Parietal lobe (tissue), 1 donor: ENCODE results near the gene ATP6V1G3. TPM values are rescaled to one million over a fixed set of nuclear protein-coding genes. Genes with fewer than 3 reads are reported as not detected.

ENCODE experiments used
- total RNA-seq: library from RNA; depleted of rRNA; stranded (reverse); fragments of >200 nt; gene quantifications from one replicate; pipeline ENCODE4 v1.2.3, GENCODE V29; 2014

ATP6V1G3 gene
- total RNA-seq: not detected

GRCh38 chr1:198540580-198540979, at the start of gene ATP6V1G3:
ATP6V1G3 (minus strand) TSS chr1:198540680; CDS start chr1:198540650, 30 bp downstream.

Other genes starting within 250 kb of the ATP6V1G3 start
- 3.8 TPM for gene PTPRC, start 98.4 kb upstream of the ATP6V1G3 start, total RNA-seq